OCI-LY1 (cell line): Measurements from ENCODE around the gene PCSK5.

Experiments
- EZH2 ChIP-seq: fragments of 200-600 bp; sonication (generic), shearing (Covaris generic); IDR thresholded peaks from 2 replicates; pipeline ENCODE4 v1.8.0; 2017; ENCODE audit warnings: borderline replicate concordance, mixed run types, mild to moderate bottlenecking, antibody characterized with exemption, low read length, moderate library complexity, mixed read lengths
- TF ChIP-seq, protein P1 (sequence below): fragments of 200-600 bp; sonication (generic), shearing (Covaris generic); IDR thresholded peaks from 2 replicates; pipeline ENCODE4 v1.5.1; 2017; ENCODE audit warnings: mild to moderate bottlenecking, antibody characterized with exemption, low read length, moderate library complexity, mixed read lengths

DNA sequence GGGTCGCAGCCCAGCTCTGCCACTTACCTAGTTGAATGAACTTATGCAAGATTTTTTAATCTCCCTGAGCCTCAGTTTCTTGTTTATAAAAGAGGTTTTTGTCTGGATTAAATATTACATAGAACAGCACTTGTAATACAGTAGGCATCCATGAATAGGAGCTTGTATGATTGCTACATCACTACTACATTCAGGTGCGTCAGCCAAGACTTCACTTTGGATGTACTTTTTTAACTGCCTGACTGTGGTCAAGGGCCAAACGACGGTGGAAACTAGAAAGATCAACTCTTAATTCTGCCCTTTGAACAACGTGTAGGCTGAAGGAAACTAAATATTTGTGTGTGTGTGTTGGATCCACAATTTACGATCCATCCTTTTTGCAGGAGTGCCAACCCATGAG, 330.9 kb downstream of the PCSK5 start:
- TF ChIP-seq, protein P1, sequence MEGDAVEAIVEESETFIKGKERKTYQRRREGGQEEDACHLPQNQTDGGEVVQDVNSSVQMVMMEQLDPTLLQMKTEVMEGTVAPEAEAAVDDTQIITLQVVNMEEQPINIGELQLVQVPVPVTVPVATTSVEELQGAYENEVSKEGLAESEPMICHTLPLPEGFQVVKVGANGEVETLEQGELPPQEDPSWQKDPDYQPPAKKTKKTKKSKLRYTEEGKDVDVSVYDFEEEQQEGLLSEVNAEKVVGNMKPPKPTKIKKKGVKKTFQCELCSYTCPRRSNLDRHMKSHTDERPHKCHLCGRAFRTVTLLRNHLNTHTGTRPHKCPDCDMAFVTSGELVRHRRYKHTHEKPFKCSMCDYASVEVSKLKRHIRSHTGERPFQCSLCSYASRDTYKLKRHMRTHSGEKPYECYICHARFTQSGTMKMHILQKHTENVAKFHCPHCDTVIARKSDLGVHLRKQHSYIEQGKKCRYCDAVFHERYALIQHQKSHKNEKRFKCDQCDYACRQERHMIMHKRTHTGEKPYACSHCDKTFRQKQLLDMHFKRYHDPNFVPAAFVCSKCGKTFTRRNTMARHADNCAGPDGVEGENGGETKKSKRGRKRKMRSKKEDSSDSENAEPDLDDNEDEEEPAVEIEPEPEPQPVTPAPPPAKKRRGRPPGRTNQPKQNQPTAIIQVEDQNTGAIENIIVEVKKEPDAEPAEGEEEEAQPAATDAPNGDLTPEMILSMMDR: no peak
- no peak for TF ChIP-seq EZH2
